ENCODE measurements around the gene MSI2.

The MSI2 gene

DNA sequence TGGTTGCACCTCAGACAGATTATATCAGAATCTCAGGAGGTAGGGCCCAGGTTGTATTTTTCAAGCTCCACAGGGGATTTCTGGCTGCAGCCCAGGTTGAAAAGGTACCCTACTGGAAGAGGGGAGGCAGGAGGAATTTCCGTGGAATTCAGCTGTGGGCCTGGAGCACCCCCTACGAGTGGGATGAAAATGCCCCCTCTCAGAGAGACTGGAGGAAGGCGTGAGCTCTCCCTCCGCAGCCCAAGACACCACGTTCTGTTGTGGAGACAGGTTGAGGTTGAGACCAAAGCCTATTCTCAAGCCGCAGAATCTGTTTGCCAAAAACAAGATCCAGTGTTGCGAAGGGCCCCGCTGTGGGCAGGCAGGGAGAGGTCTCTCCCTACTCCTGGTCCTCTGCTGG lies 386.7 kb downstream of the MSI2 start:
- no peak for DNase-seq (ENCODE audit: low read depth)

DNA sequence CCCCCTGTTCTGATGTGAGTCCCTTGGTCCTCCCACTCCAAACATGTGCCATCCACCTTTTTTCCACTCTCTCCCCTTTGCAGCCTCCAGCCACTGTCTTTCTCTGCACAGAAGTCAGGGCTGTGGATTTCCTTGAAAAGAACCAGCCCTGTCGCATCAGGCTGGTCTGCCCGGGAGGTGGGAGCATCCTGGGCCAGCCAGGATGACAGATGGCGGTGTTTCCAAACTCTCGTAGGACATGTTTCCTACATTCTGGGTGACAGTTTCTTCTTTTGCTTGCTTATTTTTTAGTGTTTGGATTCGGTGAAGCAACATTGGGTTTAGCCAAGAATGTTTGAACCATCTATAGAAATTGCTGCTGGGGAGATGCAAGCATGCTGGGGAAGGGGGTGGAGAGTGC lies 388.0 kb downstream of the MSI2 start:
- no peak for DNase-seq (ENCODE audit: low read depth)

DNA sequence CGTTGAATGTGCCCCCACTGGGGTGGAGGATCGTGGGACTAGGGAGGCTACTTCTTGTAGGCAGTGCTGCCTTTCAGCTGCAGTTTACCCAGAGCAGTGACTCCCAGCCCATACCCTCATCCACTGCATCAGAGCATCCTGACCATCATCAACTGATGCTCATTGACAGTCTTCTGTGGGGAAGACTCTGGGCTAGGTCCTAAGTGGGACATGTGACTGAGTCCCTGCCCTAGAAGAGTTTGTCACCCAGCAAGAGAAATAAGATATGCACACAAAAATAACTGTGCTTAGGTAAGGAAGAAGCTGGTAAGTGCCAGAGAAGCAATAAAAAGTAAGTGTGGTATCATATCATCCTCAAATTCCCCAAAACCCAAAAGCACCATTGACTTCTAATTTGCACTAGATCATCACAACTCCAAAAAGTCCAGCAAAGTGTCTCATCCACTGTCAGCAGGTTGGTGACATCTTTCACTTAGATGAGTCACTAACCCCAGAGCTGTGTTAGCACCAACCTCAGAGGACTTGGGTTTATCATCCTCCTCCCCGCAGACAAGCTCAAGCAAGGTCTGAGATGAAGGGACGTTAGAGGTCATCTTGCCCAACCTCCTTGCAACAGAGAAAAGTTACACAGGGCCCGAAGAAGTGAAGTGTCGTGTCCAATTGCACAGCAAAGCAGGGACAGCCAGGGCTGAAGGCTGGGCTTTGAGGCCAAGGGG lies 389.8 kb downstream of the MSI2 start:
- no peak for DNase-seq (ENCODE audit: low read depth)

DNA sequence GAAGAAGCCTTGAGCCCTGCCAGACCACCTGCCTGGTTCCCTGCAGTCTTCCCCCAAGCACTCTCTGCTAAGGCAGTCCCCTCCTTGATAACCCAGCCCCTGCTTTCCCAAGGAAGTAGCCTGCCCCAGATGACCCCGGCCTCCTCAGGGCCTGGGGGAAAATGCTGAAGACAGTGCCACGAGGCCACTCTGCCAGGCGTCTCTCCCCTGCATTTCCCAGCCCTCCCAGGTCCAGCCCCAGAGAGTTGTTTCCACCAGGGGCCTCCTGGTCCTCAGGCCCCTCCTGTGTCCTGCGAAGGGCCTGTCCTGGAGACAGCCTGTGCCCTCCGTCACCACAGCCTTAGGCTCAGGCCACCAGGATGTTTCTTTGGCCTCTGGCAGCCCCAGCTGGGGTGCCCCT lies 392.4 kb downstream of the MSI2 start:
- DNase-seq (ENCODE audit: low read depth): no peak

DNA sequence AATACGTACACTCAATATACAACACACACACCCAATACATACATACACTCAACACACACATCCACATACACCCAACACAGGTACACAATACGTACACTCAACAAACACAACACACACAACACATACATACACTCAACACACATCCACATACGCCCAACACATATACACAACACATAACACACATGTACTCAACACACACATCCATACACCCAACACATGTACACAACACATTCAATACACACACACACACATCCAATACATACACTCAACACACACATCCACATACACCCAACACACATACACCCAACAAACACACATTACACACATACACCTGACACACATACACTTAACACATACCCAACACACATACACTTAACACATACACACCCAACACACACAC lies 392.9 kb downstream of the MSI2 start:
- no peak for DNase-seq (ENCODE audit: low read depth)

DNA sequence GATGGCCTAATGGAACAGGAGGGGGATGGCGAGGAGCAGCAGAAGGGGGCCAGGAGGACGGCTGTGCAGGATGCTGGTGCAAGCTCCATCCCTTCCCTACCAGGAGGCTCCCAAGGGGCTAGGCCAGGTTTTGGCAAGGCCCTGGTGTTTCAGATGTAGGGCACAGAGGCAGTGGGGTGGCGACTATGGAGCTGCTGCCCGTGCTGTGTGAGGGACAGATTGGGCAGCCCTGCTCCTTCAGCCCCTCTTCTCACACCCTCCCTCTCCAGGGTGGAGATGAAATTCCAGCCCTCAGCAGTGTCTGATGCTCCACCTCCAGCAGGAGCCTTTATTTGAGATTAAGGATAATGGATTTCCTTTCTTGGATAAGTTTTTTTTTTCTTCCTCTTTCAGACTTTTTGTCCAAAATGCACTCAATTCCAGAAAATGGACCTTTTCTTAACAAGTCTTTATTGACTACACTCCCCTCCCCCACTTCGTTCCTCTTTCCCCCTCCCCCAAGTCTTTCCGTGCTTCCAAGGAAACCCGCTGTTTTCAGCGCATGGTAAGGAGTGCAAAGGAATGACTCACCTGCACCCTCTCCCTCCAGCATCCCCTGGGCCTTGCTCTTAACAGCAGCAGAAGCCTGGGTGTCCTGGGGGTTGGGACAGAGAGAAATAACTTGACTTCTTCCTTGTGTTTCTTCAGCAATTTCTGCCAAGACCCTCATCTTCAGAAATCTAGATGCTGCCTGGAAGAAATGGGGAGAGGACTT lies 393.6 kb downstream of the MSI2 start:
- no peak for DNase-seq (ENCODE audit: low read depth)

DNA sequence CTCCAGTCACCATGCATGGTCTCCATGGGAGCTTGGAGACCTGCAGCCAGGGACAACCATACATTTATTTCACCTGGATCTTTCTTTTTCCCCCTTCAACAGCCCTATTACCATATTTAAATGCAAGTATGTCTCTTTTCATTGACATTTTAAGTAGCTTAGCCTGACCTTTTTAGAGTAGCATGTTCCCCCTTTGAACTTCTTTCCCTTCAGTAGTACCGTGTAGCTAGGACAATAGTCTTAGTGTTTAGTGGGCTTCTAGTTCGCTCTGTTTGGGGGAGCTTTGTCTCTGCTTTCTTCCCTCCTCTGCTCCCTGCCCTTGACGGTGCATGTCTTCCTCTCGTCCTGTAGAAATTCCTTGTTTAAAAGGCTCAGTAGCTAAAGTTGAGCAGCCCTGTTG lies 394.2 kb downstream of the MSI2 start:
- no peak for DNase-seq (ENCODE audit: low read depth)

DNA sequence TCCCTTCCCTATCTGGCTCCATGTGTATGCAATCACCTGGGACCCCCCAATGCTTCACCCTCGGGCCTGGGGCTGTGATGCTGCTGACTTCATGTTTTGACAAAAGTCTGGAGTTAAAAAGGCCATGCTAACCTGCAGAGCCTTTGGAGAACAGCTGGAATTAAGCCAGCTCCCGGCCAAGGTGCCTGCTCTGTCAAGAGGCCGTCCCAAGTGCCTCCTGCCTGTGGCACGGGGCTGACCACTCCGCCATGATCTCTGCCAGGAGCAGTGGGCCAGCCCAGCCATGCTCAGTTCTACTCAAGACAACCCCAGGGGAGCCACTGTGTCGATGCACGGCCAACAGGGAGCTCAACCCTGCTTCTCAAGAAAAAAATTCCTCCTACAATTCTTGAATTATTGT lies 395.1 kb downstream of the MSI2 start:
- DNase-seq (ENCODE audit: low read depth): no peak

DNA sequence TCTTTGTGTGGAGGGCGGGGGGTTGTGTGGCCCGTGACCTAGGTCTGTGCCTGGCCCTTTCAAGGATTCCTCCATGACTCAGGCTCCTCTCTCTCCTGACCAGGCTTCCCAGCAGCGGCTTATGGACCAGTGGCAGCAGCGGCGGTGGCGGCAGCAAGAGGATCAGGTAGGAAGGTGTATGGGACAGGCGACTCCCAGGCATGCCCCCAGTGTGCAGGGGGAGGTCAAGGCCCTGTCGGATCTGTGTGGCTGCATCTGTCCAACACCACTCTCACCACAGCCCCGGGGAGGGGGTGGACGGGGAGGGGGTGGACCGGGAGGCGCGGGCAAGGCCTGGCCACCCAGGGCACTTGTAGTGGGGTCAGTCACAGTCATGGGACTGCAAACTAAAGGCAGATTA lies 395.7 kb downstream of the MSI2 start:
- DNase-seq (ENCODE audit: low read depth): no peak

DNA sequence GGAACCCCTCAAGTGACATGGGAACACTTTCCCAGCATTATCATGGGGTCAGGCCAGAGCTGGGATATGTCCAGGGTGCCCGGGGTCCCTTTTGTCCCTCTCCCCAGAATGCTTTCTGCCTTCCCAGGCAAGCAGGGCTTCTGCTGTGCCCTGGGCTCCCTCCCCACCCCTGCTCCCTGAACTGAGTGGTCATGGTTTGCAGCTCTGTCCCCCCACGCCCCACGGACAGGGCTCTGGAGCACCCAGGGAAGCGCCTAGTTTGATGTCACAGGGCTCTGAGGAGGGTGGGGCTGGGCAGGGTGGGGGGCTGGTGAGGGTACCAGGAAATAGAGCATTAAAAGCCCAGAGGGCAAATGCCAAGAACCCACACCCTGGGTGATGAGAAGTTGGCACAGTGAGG lies 396.5 kb downstream of the MSI2 start:
- no peak for DNase-seq (ENCODE audit: low read depth)

DNA sequence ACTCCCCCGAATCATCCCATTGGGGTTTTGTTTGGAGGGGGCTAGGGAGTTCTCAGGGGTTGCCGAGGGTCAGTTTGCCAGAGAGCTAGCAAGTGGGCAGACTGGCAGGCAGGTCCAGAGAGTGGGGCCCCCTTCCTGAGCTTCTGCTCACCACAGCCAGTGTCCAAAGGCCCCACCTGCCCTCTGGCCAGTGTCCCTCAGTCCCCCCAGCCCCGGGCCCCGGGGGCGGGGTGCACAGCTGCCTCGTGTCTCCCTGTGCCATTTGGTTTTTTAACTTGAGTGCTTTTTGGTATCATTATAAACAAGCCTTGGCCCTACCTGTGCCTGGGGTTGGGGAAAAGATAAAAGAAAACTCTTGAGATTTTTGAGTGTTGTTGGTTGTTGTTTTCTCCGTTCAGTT lies 397.0 kb downstream of the MSI2 start:
- no peak for DNase-seq (ENCODE audit: low read depth)

DNA sequence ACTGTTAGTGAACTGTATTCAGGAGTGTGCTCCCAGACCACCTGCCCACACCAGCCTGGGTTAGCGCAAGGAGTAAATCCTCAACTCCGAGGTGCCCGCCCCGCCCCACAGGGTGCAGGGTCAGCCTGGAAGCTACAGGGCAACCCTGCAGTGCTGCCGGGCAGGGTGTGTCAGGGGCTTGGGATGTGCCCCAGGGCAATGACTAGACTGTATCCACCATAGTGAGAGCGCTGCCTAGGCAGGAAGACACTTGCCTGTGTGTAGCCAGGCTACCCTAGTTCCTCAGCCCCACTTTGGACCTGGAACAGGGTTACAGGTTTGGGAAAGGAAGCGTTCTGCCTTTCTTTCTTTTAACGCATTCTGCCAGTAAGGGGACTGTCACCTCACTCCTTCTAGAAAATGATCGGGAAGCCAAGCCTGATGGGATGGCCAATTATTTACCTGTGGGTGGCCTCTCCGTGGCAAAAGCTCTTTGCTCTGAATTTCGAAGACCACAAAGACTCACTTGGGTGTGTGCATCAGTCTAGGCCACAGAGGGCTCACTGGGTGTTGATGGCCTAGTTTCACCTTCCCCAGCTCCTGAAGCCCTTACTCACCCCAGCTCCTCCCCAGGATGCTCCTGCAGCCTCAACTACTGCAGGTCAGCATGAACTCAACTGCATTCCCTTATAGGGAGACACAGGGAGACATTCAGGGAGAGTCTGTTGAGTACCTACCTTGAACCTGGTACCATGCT lies 397.9 kb downstream of the MSI2 start:
- no peak for DNase-seq (ENCODE audit: low read depth)

DNA sequence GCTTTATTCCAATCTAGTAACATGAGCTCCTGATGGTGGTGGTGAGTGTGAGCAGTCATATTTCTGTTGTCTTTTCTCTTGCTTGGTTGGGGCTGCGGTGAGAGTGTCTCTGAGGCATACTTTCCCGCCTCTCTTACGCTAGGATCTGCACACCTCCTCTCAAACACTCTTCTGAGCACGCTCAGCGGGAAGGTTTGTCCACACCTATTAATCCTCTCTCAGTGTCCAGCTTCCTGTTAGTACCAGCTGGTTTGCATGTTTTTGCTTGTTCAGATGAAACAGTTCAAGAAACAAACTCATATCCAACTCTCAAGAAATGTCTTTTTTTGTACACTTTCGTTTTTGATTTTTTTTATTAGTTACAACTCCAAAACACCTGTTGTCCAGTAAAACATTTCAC lies 399.2 kb downstream of the MSI2 start:
- DNase-seq (ENCODE audit: low read depth): no peak

DNA sequence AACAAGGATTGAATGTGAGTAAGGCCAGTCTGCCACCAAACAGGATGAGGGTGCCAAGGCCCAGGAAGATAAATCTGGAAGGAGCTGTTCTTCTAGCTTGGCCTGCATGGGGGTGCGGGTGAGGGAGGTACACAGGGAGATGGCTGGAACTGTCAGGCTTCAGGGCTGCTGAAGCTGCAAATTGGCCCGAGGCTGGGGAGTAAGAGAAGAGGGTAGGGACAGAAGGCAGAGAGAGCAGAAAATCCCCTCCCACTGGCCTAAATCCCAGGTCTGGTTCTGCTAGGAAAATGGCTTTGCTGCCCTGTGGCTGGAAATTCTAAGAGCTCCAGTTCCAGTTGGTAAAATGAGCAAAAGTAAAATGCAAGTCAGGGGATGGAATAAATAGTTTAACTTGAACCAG lies 400.9 kb downstream of the MSI2 start:
- no peak for DNase-seq (ENCODE audit: low read depth)

DNA sequence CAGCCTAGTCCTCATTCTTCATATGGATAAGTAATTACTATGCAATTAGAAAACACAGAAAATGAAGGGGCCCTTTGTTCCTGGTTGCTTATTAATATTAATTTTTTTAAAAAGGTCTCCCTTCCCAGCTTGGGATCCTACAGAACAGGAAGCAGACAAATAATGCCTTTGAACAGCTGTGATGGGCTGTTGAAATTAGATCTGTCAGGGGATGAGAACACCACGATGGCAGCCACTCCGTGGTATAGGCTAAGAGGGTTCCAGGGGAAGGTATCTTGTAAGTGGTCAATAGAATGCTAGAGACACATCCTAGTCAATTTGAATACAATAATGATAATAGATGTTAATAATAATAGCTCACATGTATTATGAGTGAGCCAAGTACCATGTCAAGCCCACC lies 405.7 kb downstream of the MSI2 start:
- DNase-seq (ENCODE audit: low read depth): no peak

DNA sequence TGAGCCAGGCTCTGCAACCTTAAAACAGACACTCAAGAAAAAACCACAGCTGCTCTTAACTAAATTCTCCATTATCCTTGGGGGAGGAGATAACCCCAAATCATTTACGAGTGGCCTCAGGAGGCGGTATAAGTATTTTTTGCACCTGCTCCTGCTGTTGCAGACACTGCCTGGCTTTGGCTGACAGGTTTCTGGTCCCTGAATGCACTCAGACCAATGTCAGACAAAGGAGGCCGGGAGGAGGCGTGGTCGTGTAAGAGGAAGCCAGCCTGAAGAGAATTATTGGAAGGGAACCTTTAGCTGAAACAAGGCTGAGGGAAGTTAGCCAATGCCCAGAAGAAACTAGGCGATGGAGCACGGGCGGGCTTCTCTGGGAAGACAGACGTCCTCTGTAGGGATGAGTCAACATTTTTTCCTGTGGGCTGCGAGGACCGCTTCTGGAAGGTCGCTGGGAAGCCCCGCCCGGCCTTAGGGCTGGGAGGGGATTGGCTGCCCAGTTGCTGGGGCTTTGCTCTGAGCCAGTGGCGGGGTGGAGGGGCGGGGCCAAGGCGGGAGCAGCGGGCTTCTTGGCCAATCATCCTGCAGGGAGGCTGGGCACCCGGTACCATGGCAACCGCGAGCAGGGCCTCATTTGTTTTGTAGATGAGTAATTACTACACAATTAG lies 406.5 kb downstream of the MSI2 start:
- peak; percentile 94 for DNase-seq (ENCODE audit: low read depth)

DNA sequence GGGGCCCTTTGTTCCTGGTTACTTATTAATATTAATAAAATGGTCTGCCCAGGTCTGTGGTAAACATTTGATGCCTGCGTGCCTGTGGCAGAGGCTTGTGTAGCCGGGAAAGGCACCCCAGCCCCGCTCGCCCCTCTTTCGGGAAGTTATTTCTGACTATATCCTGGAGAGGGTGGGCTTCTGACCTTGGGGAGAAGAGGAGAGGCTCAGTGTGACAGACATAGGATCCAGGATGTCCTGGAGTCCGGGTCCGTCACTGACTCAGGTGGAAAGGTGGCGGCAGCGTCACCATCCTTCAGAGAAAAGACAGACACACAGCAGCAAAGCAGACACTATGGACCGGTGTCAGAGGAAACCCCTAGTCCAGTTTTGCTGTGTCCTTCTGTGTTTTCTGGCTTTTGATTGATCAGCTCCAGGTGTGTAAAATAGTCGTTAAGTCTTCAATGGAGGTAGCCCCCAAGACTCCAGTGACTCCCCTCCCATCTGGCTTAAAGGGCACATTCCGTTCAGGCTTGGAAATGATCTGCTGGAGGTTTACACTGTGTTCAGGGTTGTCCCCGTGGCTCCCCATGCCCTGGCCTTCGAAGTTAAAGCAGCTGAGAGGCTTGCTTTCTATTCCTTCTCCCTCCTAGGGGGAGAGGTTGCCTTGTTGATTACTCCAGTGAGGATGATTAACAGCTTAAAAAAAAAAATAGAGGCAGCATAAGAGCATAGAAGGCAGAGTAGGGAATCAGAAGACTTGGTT lies 407.2 kb downstream of the MSI2 start:
- no peak for DNase-seq (ENCODE audit: low read depth)

DNA sequence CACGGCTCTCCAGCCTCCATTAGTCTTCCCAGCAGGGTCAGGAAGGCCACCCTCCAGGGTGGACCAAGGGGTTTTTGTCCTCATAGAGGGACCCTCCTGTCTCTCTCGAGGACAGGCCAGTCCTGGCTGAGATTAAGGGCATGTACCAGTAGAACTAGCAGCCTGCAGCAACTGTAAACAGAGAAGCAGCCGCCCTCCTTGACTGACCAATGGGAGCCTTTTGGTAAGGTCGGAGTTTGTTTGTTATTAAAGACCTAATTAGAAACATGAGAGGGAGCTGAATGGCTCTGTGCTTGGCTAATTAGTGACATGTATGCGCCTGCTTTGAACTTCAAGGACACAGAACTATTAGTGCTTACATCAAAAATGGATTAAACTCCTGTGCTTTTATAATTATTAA lies 408.8 kb downstream of the MSI2 start:
- DNase-seq (ENCODE audit: low read depth): no peak

DNA sequence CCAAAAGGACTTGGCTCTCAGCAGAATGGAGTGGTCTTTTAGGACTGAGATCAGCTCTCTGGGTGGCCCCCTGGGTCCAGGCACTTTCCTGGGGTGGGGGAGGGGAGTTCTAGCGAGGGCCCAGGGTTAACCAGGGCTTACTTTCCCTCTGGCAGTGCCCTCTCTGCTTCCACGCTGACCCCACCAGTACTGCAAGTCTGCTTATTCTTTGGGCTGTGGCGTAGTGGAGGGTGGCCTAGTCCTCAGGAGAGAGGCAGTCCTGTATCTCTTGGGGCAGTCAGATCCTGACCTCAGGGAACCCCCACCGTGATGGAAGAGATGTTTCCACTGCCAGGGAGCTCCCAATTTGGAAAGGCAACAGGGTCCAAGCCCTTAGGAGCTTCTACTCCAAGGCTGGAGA lies 409.4 kb downstream of the MSI2 start:
- DNase-seq (ENCODE audit: low read depth): no peak

DNA sequence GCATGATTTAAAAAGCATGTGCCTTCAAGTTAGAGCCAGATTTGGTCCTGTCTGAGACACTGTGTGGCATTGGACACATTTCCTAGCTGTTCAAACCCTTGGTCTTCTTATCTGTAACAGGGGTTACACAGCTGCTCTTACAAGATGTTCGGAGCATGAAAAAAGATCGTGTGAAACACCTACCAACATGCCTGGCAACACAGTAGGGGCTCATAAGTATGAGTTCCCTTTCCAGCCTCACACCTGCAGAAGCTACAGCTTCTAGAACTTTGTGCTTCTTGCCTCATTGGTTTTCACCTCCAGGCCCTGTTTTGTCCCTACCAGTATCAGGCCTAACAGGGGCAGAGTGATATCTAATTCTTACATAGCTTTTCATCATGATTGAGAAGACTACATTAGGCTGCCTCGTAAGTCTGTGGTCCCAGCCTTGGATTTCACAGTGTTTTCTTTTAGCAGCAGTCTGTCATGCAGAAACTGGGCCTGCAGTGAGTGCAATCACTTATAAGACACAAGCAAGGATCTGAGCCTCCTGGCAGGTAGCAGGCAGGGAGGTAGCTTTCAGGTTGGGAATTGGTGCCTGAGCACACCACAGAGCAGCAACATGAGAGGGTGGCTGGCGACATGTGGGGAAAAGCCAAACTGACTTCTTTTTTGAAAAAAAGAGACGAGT lies 410.0 kb downstream of the MSI2 start:
- DNase-seq (ENCODE audit: low read depth): no peak

DNA sequence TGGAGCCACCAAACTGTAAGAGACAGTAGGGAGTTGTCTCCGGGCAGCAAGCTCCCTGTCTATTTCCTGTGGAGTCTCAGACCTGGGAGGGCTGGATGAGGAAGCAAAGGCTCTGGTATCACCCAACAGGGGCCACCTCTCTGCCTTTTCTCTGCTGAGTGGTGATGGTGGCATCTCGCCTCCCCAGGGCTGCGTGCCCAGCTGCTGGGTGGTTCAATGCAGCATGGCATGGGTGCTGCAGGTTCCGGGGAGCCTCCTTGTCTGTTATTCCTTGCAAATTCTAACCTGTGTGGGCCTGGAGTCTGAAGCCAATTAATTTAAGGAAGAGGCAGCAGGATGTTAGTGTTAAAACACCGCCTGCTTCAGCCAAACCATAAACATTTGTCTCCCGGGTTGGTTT lies 410.6 kb downstream of the MSI2 start:
- no peak for DNase-seq (ENCODE audit: low read depth)
